HepG2 (cell line): ENCODE data around the gene PRXL2A. TPM values are rescaled to one million over a fixed set of nuclear protein-coding genes. Genes with fewer than 3 reads are reported as not detected.

Experiments
- ATAC-seq: fragments of 200-7000 bp; cut with Tn5 transposase; 3 replicates; pipeline ENCODE4 v1.9.1; 2020; ENCODE audit warnings: mild to moderate bottlenecking, moderate library complexity
- BruUV-seq: library from RNA; stranded (reverse); fragments of 400-500 nt; replicated peaks from 2 replicates; lab custom pipeline; 2021; lab: Mats Ljungman, UMichigan
- CTCF ChIA-PET: fragments of 300-600 bp; formaldehyde crosslinking; extraction: SDS; loops from one replicate; lab custom pipeline; 2021; ENCODE audit warnings: low total read pairs, inconsistent platforms, low intra/inter-chr PET ratio; lab: Yijun Ruan, JAX
- POLR2A ChIA-PET: fragments of 350-600 bp; sonication (Branson Sonifier 250); formaldehyde crosslinking; loops from one replicate; lab custom pipeline; 2020; ENCODE audit warnings: antibody characterized with exemption, inconsistent platforms; lab: Yijun Ruan, JAX
- DNase-seq: peaks from one replicate; pipeline ENCODE4 v3.0.0-alpha.2; 2015; ENCODE audit warnings: low spot score
- FAIRE-seq: peaks from 3 replicates; lab custom pipeline; 2011; peaks lifted over from hg19 to GRCh38; lab: Jason Lieb, UNC
- H2AFZ ChIP-seq: one replicate; pipeline ENCODE4 v1.6.1; 2011; ENCODE audit warnings: low read length, inconsistent platforms
- H3K27ac ChIP-seq: fragments of 300-600 bp; 3 replicates; pipeline ENCODE4 v1.8.0; 2011; ENCODE audit warnings: mixed run types, mild to moderate bottlenecking, mixed read lengths, low read length, inconsistent platforms; ENCODE audit not compliant: insufficient read depth; ENCODE audit errors: extremely low read length
- H3K27me3 ChIP-seq, 2 experiments: fragments of 200-600 bp in 1 of 2; 2 replicates in 1 of 2; 3 replicates in 1 of 2; pipeline versions ENCODE4 v1.6.0 to v1.8.0; 2011; ENCODE audit warnings: low read length in 2 of 2, mild to moderate bottlenecking in 2 of 2, moderate library complexity in 2 of 2, inconsistent platforms in 1 of 2; ENCODE audit not compliant: insufficient read depth in 2 of 2, control insufficient read depth in 1 of 2
- H3K36me3 ChIP-seq, 2 experiments: fragments of 200-600 bp in 1 of 2; replicated peaks in 1 of 2; 2 replicates in 1 of 2; 3 replicates in 1 of 2; pipeline versions ENCODE4 v1.5.1 to v1.8.0; 2011; ENCODE audit warnings: low read length in 2 of 2, inconsistent platforms in 1 of 2; ENCODE audit not compliant: insufficient read depth in 2 of 2, control insufficient read depth in 1 of 2
- H3K4me1 ChIP-seq: 2 replicates; pipeline ENCODE4 v1.5.1; 2012; ENCODE audit warnings: low read length, inconsistent platforms; ENCODE audit not compliant: insufficient read depth
- H3K4me2 ChIP-seq: 2 replicates; pipeline ENCODE4 v1.6.0; 2011; ENCODE audit warnings: low read depth, low read length, inconsistent platforms
- H3K4me3 ChIP-seq, 3 experiments: fragments of 200-600 bp in 1 of 3; sonication (generic), shearing (Covaris generic) in 1 of 3; replicated peaks in 1 of 3; 2 replicates each; pipeline ENCODE4 v1.5.1; 2011 to 2016; ENCODE audit warnings: low read length in 3 of 3, inconsistent platforms in 2 of 3, low read depth in 2 of 3, mild to moderate bottlenecking in 2 of 3, control low read depth in 1 of 3, mixed read lengths in 1 of 3; ENCODE audit not compliant: insufficient read depth in 1 of 3
- H3K79me2 ChIP-seq: one replicate; pipeline ENCODE4 v1.6.1; 2011; ENCODE audit warnings: low read length, inconsistent platforms; ENCODE audit not compliant: insufficient read depth
- H3K9ac ChIP-seq: 2 replicates; pipeline ENCODE4 v1.6.0; 2011; ENCODE audit warnings: mild to moderate bottlenecking, low read depth, low read length, inconsistent platforms; ENCODE audit not compliant: insufficient read depth
- H3K9me3 ChIP-seq: 2 replicates; pipeline ENCODE4 v1.5.1; 2012; ENCODE audit warnings: mild to moderate bottlenecking, low read length
- H4K20me1 ChIP-seq: 2 replicates; pipeline ENCODE4 v1.6.0; 2011; ENCODE audit warnings: inconsistent platforms, mild to moderate bottlenecking, low read length, moderate library complexity; ENCODE audit not compliant: insufficient read depth
- HNRNPUL1 ChIP-seq: fragments of 200-400 bp; formaldehyde crosslinking; IDR thresholded peaks from 2 replicates; pipeline ENCODE4 v1.6.1; 2017; ENCODE audit warnings: low read depth, mild to moderate bottlenecking, low read length, moderate library complexity
- MAFF ChIP-seq: IDR thresholded peaks from 2 replicates; pipeline ENCODE4 v1.6.1; 2011; ENCODE audit warnings: low read depth, low read length, improper control_type of control experiment
- MAFK ChIP-seq, 2 experiments: IDR thresholded peaks in 1 of 2; conservative IDR thresholded peaks in 1 of 2; 2 replicates each; pipeline ENCODE4 v1.6.1; 2011; ENCODE audit warnings: improper control_type of control experiment in 2 of 2, low read length in 2 of 2
- SIX1 ChIP-seq: sonication (generic); formaldehyde crosslinking; IDR thresholded peaks from 2 replicates; pipeline ENCODE4 v1.4.0; 2020; ENCODE audit warnings: missing genetic modification reagents, borderline replicate concordance
- ZNF18 ChIP-seq: sonication (generic); formaldehyde crosslinking; IDR thresholded peaks from 2 replicates; pipeline ENCODE4 v1.8.0; 2022; ENCODE audit warnings: mild to moderate bottlenecking, missing genetic modification reagents; ENCODE audit not compliant: insufficient replicate concordance
- WGBS: methylation state at CpG from one replicate; pipeline ENCODE4 v1.1.6; 2017; ENCODE audit warnings: low lambda C conversion rate; 5-methylcytosine and 5-hydroxymethylcytosine counted together
- in situ Hi-C: cut with HindIII; loops from 2 replicates; pipeline ENCODE4 v1.10.0; 2017; ENCODE audit warnings: low pct_unique_long_range_greater_than_20kb; ENCODE audit not compliant: extremely low pct_ligation_motif_present
- intact Hi-C: fragments of 100-400 bp; cut with micrococcal nuclease; formaldehyde crosslinking; loops from one replicate; pipeline ENCODE4 v1.10.0; 2022; ENCODE audit not compliant: unreplicated experiment
- polyA plus RNA-seq, 8 experiments: library from polyadenylated mRNA; depleted of rRNA in 3 of 8; stranded (reverse) in 7 of 8; unstranded in 1 of 8; fragments of >200 nt; fragmentation: Illumina TruSeq in 4 of 8; extraction: Trizol in 4 of 8; gene quantifications; 2 replicates each; pipeline versions ENCODE4 v1.2.1 to v1.2.3, GENCODE V29; 2011 to 2016; ENCODE audit warnings: low read depth in 4 of 8, missing spikeins in 1 of 8, mixed read lengths in 1 of 8; ENCODE audit not compliant: insufficient read depth in 1 of 8
- total RNA-seq, 5 experiments: library from RNA; depleted of rRNA; stranded (reverse); fragments of >200 nt; fragmentation: Illumina TruSeq; extraction: Trizol; gene quantifications; 2 replicates each; pipeline ENCODE4 v1.2.3, GENCODE V29; 2016; ENCODE audit warnings: low read depth in 1 of 5
- TF ChIP-seq, protein P1 (sequence below): sonication (generic); formaldehyde crosslinking; IDR thresholded peaks from 2 replicates; pipeline ENCODE4 v1.8.1; 2023; ENCODE audit warnings: mild to moderate bottlenecking, inconsistent platforms, moderate library complexity, missing genetic modification reagents, borderline replicate concordance

PRXL2A gene
- total and polyA plus RNA-seq, 2 of the 13 experiments (the other 11 are each of a cell fraction or from before 2014, with no cell fraction given) = 43.9 to 79.9 TPM

- no peak for DNase-seq
- no peak for FAIRE-seq
- CTCF ChIA-PET = no interaction called here
Measured at GRCh38 chr10:80468806-80469421, 60.6 kb downstream of the PRXL2A start.

DNA sequence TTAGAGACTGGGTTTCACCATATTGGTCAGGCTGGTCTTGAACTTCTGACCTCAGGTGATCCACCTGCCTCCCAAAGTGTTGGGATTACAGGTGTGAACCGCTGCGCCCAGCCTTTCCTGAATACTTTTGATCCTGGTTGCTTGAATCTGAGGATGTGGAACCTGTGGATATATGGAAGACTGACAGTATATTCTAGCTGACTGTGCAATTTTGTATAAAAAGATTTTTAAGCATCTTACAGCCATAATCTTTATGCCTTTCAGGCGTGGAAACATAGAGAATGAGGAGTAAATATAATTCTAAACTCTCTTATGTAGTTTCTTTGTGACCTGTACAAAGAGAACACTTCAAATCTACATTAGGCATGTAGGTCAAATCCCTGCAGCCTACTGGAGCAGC lies 61.9 kb downstream of the PRXL2A start:
- Histone ChIP-seq H4K20me1 (peaks cover 36% of the 10 kb centered on the region), H3K36me3 (peaks cover 5 to 44% of the 10 kb centered on the region in 2 experiments; a peak in 4 of 5 replicates), H3K4me1 (peaks cover 97% of the 10 kb centered on the region), H3K4me3 (no peak overlapping the region), H3K79me2 (peaks cover 100% of the 10 kb centered on the region), H3K27me3 (no peaks in the 10 kb centered on the region), H3K9ac (no peak overlapping the region), H2AFZ (no peak overlapping the region), H3K27ac (no peak overlapping the region), H3K9me3 (no peaks in the 10 kb centered on the region), H3K4me2 (no peak overlapping the region)
- ChIA-PET CTCF (no interaction called here), POLR2A (interaction anchor here (1.4 to 1.5 kb wide), 2 partner anchors 14 to 35 kb away, joined by 3 to 4 read pairs; no protein-coding TSS in a partner anchor)
- in situ Hi-C loops = no loop called here
- DNase-seq (no peak), FAIRE-seq (no peak), ATAC-seq (no peak)
- WGBS = 96% methylated on average over 3 of the region's 3 CpGs
- intact Hi-C loops = no loop called here
- TF ChIP-seq MAFK (conservative IDR thresholded peaks at IDR 0.05 in 1 of 2, IDR thresholded peaks at IDR 0.05 in 1 of 2; ENCODE audit: low read length in 2 of 2) (peak; percentile 88 to 95), MAFF (peak; percentile 93), ZNF18 (CRISPR knock-in tag) (no peak), HNRNPUL1 (no peak)
- no TSS peak for BruUV-seq

More at GRCh38 chr10:80468806-80469421, 60.6 kb downstream of the PRXL2A start:
- Histone ChIP-seq H3K9ac (no peak overlapping the region), H3K79me2 (peaks cover 100% of the 10 kb centered on the region), H3K36me3 (peaks cover 5 to 45% of the 10 kb centered on the region in 2 experiments; a peak in 4 of 5 replicates), H3K9me3 (no peaks in the 10 kb centered on the region), H3K4me1 (peaks cover 97% of the 10 kb centered on the region), H3K27me3 (no peaks in the 10 kb centered on the region), H3K4me3 (no peak overlapping the region), H3K27ac (no peak overlapping the region), H2AFZ (no peak overlapping the region), H3K4me2 (no peak overlapping the region), H4K20me1 (peaks cover 35% of the 10 kb centered on the region)
- intact Hi-C loops = no loop called here
- POLR2A ChIA-PET = no interaction called here
- in situ Hi-C loops = no loop called here
- TF ChIP-seq SIX1 (CRISPR knock-in tag) = no peak
- TF ChIP-seq, protein P1, sequence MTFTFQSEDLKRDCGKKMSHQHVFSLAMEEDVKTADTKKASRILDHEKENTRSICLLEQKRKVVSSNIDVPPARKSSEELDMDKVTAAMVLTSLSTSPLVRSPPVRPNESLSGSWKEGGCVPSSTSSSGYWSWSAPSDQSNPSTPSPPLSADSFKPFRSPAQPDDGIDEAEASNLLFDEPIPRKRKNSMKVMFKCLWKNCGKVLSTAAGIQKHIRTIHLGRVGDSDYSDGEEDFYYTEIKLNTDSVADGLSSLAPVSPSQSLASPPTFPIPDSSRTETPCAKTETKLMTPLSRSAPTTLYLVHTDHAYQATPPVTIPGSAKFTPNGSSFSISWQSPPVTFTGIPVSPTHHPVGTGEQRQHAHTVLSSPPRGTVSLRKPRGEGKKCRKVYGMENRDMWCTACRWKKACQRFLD = no peak
- 92% methylated on average over 7 of the region's 7 CpGs for WGBS
- ATAC-seq = no peak
- BruUV-seq = no TSS peak
